NB4 (cell line): ENCODE results near the gene CACNA2D3.

Experiments used
- CTCF ChIP-seq: IDR thresholded peaks from one replicate; pipeline ENCODE4 v1.5.1; 2012; ENCODE audit warnings: low read depth, low read length
- MAX ChIP-seq: IDR thresholded peaks from 2 replicates; pipeline ENCODE4 v1.6.1; 2011; ENCODE audit warnings: low read depth, low read length
- POLR2A ChIP-seq: IDR thresholded peaks from 2 replicates; pipeline ENCODE4 v1.6.1; 2011; ENCODE audit warnings: mild to moderate bottlenecking; ENCODE audit not compliant: insufficient read length; ENCODE audit errors: extremely low read depth

- TF ChIP-seq POLR2A, result no peak
- TF ChIP-seq CTCF, result no peak
- TF ChIP-seq MAX, result no peak
These were observed 253.9 kb downstream of the CACNA2D3 start for GRCh38 chr3:54376142-54376807.
